ENCODE data around the gene TENM3.

Gene TENM3

GRCh38 chr4:182697094-182697493 is 453.9 kb downstream of the TENM3 start:
- Histone ChIP-seq H3F3A (ENCODE audit: insufficient read depth, low read length) (no peaks in the 10 kb centered on the region), H3K9ac (ENCODE audit: low read length) (no peak overlapping the region), H2AFZ (ENCODE audit: low read length) (no peak overlapping the region), H3K36me3 (ENCODE audit: insufficient read depth, low read length) (no peaks in the 10 kb centered on the region), H3K4me1 (ENCODE audit: insufficient read depth, low read length, severe bottlenecking) (no peaks in the 10 kb centered on the region), H3K4me2 (ENCODE audit: low read length) (no peak overlapping the region), H3K4me3 (ENCODE audit: low read depth, low read length, poor library complexity, severe bottlenecking) (no peak overlapping the region), H3K9me2 (ENCODE audit: low read depth, low read length) (no peaks in the 10 kb centered on the region), H3K27ac (ENCODE audit: low read depth, low read length, poor library complexity, severe bottlenecking) (no peak overlapping the region), H3K9me3 (ENCODE audit: low read length) (no peaks in the 10 kb centered on the region), H4K20me1 (ENCODE audit: insufficient read depth, low read length) (no peaks in the 10 kb centered on the region), H3K79me2 (ENCODE audit: insufficient read depth, low read length) (no peaks in the 10 kb centered on the region), H3K27me3 (ENCODE audit: insufficient read depth, low read length) (no peaks in the 10 kb centered on the region)
- TF ChIP-seq CTCF (IDR thresholded peaks at IDR 0.05; ENCODE audit: low read length) (no peak), EZH2 (IDR thresholded peaks at IDR 0.05; ENCODE audit: borderline replicate concordance, low read length) (no peak)

GRCh38 chr4:182698212-182698611 is 455.0 kb downstream of the TENM3 start:
- H3K9ac ChIP-seq (ENCODE audit: low read length): no peak overlapping the region
- no peaks in the 10 kb centered on the region for H3K9me2 ChIP-seq (ENCODE audit: low read depth, low read length)
- H4K20me1 ChIP-seq (ENCODE audit: insufficient read depth, low read length): no peaks in the 10 kb centered on the region
- no peak for TF ChIP-seq CTCF (IDR thresholded peaks at IDR 0.05; ENCODE audit: low read length)
- TF ChIP-seq EZH2 (IDR thresholded peaks at IDR 0.05; ENCODE audit: borderline replicate concordance, low read length): no peak
- H3F3A ChIP-seq (ENCODE audit: insufficient read depth, low read length): no peaks in the 10 kb centered on the region
- no peaks in the 10 kb centered on the region for H3K79me2 ChIP-seq (ENCODE audit: insufficient read depth, low read length)
- H3K4me1 ChIP-seq (ENCODE audit: insufficient read depth, low read length, severe bottlenecking): no peaks in the 10 kb centered on the region
- no peak overlapping the region for H2AFZ ChIP-seq (ENCODE audit: low read length)
- H3K4me3 ChIP-seq (ENCODE audit: low read depth, low read length, poor library complexity, severe bottlenecking): no peak overlapping the region
- no peaks in the 10 kb centered on the region for H3K27me3 ChIP-seq (ENCODE audit: insufficient read depth, low read length)
- no peak overlapping the region for H3K27ac ChIP-seq (ENCODE audit: low read depth, low read length, poor library complexity, severe bottlenecking)
- H3K9me3 ChIP-seq (ENCODE audit: low read length): no peaks in the 10 kb centered on the region
- H3K36me3 ChIP-seq (ENCODE audit: insufficient read depth, low read length): no peaks in the 10 kb centered on the region
- H3K4me2 ChIP-seq (ENCODE audit: low read length): no peak overlapping the region

GRCh38 chr4:182699201-182699600 is 456.0 kb downstream of the TENM3 start:
- TF ChIP-seq EZH2 (IDR thresholded peaks at IDR 0.05; ENCODE audit: borderline replicate concordance, low read length): no peak
- TF ChIP-seq CTCF (IDR thresholded peaks at IDR 0.05; ENCODE audit: low read length): no peak
- H3K9me2 ChIP-seq (ENCODE audit: low read depth, low read length): no peaks in the 10 kb centered on the region
- no peaks in the 10 kb centered on the region for H3K9me3 ChIP-seq (ENCODE audit: low read length)
- H3K27ac ChIP-seq (ENCODE audit: low read depth, low read length, poor library complexity, severe bottlenecking): no peak overlapping the region
- H3K4me2 ChIP-seq (ENCODE audit: low read length): no peak overlapping the region
- H3K4me3 ChIP-seq (ENCODE audit: low read depth, low read length, poor library complexity, severe bottlenecking): no peak overlapping the region
- no peak overlapping the region for H2AFZ ChIP-seq (ENCODE audit: low read length)
- H3K9ac ChIP-seq (ENCODE audit: low read length): no peak overlapping the region
- no peaks in the 10 kb centered on the region for H3K4me1 ChIP-seq (ENCODE audit: insufficient read depth, low read length, severe bottlenecking)
- no peaks in the 10 kb centered on the region for H3K27me3 ChIP-seq (ENCODE audit: insufficient read depth, low read length)
- no peaks in the 10 kb centered on the region for H4K20me1 ChIP-seq (ENCODE audit: insufficient read depth, low read length)
- H3F3A ChIP-seq (ENCODE audit: insufficient read depth, low read length): no peaks in the 10 kb centered on the region
- no peaks in the 10 kb centered on the region for H3K36me3 ChIP-seq (ENCODE audit: insufficient read depth, low read length)
- no peaks in the 10 kb centered on the region for H3K79me2 ChIP-seq (ENCODE audit: insufficient read depth, low read length)
